Hematopoietic multipotent progenitor cell treated with erythropoietin and hydrocortisone succinate and interleukin-3 and kit ligand, for 15 days (in vitro differentiated cells): ENCODE data around the gene HM13.
"Not testable (repeated sequence)": the region's sequence is repeated elsewhere in the genome, so short reads cannot be mapped to it uniquely, and the experiment has no call there.

Source experiments
- DNase-seq: peaks from one replicate; pipeline ENCODE4 v3.0.0-alpha.2; 2015; ENCODE audit warnings: low spot score

The HM13 gene

GRCh38 chr20:31612271-31612640, 98.0 kb downstream of the HM13 start:
- DNase-seq = not testable (repeated sequence)

- no peak for DNase-seq
These were observed 101.2 kb downstream of the HM13 start for GRCh38 chr20:31615416-31615815.

- DNase-seq = no peak
These were observed 103.3 kb downstream of the HM13 start for GRCh38 chr20:31617432-31618104.
